GM19395 (cell line): Measurements from ENCODE around the gene TMEM182.

Experiments used
- ATAC-seq: cut with Tn5 transposase; IDR thresholded peaks from one replicate; pipeline ENCODE4 v1.9.1; 2021; ENCODE audit warnings: mild to moderate bottlenecking, moderate library complexity; ENCODE audit not compliant: unreplicated experiment

TMEM182 gene, protein sequence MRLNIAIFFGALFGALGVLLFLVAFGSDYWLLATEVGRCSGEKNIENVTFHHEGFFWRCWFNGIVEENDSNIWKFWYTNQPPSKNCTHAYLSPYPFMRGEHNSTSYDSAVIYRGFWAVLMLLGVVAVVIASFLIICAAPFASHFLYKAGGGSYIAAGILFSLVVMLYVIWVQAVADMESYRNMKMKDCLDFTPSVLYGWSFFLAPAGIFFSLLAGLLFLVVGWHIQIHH

DNA sequence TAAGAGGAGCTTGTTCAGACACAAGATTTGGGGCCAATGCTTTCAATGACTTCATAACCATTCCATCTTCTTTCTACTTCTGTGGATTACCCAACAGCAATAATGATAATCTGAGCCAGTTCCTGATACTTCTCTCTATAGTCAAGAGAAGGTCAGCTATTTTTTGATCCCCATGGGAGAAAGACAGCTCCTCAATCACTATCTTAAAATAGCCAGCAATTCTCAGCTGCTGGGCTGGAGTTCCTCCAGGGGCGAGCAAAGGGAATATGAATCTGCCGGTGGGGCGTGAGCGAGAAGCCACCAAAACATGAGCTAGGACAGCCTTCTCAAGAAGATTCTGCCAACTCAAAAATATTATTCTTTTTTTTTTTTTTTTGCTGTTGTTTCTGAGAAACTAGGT, at the start of gene TMEM182:
Gene TMEM182 (plus strand): TSS at position 269 of the 400 bp plus-strand sequence. CDS start 187 bp downstream, outside the sequence.
- ATAC-seq = no peak

DNA sequence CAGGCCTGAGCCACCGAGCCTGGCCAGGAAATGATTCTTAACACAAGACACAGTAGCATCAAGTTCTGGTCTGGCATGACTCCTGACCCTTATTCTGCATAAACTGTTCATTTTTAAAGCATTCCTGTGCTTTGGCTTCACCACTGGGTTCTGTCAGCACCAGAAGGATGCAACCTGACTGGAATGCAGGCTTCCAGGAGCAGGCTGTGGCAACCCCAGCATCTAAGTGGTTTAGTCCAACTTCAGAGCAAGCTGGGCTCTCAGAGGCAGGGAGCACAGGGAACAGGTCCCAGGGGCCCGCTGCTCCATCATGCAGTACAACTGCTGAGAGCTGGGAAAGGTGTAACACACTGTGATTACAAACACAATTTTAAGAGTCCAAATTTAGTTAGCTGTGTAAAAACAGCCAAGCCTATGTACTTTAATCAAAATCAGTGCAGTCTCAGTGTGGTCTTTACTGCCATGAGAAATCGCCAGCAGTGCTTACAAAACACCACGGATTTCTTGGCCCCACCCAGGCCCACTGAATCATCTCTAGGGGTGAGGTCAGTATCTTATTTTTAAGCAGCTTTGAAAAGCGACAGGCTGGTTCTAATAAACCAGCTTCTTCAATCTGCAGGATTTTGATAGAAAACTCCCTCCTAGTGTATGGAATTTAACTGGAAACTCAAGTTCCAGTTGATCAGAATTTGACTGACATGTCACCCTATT, 44.4 kb upstream of the TMEM182 start:
- no peak for ATAC-seq

DNA sequence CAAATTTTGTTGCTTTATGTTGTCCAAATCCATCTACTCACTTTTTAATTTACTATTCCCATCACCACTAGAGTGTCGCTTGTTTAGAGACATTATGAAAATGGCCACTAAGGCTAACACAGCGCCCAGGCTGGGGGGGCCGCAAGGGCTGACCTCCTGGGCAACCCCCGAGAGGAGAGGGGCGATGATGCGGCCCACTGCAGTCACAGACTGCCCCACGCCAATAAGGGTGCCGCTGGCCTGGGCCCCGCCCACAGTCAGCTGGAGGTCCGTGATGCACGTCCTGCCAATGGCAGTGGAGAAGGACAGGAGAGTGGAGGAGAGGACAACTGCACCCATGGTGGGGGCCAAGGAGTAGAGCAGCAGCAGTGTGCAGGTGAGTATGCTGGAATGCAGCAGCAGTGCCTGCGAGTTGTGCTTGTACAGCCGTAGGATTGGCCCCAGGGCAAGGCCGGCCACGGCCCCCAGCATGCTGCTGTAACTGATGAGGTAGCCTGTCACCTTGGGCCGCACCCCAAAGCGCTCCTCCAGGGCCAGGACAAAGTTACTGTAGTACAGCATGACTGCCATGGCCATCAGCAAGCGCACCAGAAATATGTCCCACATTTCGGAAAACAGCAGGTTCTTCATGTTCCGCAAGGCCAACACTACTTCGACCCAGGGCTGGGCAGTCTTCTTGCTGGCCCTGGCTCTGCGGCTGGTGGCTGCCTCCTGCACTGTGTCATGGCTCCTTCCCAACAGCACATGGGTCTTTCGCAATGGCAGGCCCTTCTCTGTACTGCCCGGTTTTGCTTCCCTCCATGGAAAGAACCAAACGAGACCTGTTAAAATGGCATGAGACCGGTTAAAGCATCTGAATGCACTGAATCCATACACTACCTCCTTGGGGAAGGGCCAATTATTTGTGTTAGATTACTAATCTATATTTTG, 43.2 kb upstream of the TMEM182 start:
- no peak for ATAC-seq

DNA sequence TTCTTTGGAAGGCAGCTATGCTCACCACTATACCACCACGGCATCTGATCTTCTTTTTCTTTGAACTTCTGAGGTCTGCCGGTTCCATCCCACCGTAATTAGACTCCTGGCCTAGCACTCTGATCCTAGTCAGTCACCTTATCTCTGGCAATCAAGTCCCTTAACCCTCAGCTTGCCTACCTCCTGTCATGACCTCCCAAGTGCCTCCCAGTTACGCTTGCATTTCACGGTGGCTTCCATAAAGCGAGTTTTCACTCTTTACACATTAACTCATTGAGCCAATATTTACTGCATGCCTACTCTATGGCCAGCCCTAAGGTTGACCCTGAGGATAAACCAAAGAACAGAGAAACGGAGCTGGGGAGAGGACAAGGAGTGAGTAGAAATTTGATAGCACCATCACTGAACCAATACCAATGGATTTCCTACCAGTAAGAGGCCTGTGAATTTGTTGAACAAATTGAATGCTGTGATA, 37.8 kb upstream of the TMEM182 start:
- no peak for ATAC-seq

DNA sequence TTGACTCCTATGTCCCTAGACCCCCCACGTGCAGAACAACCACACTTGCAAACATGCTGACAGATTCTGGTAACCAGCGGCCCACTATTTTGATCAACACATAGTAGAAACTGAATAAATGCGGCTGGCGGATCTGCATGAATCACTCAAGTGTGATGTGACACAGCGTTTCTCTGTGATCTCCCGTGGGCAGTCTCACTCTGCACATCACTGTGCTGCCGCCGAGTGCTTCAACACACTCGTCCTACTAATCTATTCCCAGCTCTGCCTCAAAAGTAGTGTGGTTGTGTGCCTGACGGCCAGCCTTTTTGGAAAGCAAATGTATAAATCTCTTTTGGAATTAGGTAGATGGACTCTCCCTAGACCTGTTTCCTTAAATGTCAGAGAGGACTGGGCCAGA, 37.3 kb upstream of the TMEM182 start:
- no peak for ATAC-seq

DNA sequence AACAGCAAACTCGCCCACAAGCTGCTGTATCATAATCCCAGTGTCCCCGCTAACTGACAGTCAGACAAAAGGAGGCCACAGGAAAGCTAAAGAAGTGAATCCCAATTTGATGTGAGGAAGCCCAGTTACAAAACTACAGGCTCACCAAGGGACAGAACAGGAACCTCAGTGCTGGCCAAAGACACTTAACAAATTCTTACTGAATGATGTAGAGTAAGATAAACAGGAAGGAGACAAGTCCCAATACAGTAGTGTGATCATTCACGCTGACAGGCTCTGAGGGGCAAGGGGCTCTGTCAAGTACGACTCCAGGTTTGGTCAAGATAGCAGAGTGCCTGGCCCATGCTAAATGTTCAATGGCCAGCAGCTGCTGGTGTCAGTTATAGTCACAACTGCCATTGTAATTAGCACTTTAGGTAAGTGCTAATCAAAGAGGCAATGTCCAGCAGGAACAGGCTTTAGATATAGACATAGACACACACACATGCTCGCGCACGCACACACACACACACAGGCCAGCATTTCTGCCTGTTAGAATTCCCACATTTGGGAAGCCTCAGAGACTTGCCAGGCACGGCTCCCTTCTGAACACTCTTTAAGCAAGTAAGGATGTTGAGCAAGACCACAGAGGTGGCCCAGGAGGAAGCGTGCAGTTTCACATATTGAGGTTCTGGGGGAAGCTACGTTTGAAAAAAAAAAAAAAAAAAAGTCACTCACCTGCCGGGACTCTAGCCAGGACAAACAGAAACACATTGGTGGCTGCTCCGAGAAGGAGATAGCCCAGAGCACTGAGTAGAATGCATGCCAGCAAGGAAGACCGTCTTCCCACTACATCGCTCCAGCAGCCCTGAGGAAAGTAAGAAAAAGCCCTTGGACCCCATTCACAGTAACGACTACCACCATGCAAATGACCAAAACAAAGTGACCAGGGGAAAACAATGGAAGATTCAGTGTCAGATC, 35.4 kb upstream of the TMEM182 start:
- ATAC-seq = no peak

DNA sequence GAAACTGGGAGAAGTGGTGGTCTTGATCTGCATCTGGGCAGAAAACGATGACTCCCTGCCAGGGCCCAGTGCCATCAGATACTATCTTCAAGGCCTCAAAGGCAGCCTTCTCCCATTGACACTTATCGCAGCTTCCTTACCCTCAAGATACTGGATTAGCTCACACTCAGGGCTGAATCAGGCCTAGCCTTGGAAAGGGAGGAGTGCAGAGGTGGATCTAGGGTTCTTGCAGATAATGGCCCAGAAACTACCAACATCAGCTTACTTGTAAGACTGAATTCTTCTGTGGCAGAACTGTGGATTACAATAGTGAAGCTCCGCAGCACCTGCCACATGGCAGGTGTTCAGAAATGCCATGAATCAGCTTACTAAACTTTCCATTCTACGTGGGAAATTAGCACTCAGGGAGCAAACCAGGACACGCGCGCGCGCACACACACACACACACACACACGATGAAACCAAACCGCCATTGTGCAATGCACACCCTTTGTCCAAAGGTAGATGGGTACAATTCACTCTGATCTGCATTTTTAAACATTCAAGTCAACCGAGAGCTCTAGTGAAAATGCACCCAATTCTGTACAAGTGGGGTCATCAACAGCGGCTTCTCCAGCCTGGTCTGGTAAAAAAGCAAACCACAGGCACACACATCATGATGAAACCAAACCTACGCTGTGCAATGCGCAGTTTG, 26.3 kb upstream of the TMEM182 start:
- ATAC-seq = no peak

DNA sequence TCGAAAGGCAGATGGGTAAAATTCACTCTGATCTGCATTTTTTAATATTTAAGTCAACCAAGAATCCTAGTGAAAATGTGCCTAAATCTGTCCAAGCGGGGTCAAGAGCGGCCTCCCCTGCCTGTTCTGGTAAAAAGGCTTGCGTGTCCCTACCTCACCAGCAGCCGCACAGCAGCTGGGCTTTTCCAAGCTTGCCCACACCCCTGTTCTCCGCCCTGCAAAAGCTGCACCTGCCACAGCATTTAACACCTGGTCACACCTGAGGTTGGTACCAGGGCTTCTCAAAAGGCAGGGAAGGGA, 25.8 kb upstream of the TMEM182 start:
- peak; percentile 30 for ATAC-seq

DNA sequence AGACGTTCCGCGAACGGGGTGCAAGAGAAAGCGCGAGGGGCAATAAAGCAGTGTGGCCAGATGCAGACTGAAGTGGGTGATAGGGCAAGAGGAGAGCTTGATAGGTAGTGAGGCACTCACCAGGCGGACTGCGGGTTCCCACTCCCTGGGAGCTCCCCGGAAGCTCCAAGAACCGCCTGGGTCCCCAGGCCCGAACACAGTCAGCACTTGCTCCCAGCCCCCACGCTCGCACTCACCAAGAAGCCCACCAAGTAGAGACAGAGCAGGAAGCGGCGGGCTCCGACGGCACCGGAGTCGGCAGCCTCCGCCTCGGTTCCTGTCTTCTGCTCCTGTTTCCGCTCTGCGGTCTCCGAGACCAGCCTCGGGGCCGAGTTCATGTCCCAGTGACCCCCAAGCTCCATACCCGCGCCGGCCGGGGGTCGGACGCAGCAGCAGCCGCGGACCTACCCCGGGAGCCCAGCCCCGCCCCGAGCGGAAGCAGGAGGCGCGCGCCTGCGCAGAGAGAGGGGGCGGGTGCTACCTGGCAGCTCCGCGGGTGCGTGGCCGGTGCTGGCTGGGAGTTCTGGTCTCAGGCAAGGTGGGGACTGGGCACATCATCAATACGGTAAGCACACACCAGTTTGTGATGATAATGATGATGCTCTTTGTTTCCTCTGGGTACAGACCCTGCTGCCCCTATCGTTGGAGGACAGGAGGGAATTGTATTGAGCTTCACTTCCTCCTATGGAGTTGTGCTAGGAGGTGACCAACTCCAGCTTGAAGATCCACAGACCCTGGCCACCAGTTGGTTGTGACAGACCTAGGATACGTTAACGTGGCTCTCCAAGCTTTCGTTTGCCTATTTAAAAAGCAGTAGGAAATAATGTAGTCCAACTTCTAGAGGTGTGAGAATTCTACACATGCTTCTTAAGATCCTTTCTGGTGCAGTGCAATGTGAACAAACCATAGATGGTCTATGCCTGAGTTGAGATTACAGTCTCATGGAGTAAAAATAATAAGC, 25.1 kb upstream of the TMEM182 start:
- ATAC-seq = peak; percentile 90

DNA sequence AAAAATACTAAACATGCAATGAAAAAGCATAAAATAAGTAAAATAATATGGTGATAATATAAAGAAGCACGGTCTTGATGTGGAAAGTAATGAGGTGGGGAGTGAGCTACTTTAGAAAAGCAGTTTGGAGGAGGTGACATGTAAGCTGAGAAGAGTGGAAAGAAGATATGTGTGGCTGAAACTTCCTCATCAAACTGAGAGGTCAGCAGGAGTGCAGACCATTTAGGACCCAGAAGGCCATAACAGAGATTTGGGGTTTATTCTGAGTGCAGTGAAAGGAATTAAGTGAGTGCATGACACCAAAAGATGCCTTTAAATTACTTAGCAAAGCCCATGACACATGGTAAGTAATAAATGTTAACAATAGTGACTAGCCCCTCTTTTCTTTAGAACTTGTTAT, 24.4 kb upstream of the TMEM182 start:
- ATAC-seq = peak; percentile 46

DNA sequence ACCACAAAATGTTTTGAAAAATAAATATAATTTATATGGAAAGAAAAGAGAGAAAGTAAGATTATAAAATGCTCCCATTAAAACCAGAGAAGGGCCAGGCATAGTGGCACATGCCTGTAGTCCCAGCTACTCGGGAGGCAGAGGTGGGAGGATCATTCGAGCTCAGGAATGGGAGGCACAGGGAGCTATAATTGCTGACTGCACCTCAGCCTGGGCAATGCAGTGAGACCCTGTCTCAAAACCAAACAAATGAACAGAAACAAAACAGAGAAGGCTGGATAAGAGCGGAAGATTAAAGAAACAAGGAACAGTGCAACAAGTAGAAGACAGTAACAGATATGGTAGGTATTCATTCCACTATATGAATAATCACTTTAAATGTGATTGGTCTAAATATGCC, 18.6 kb upstream of the TMEM182 start:
- ATAC-seq = no peak

DNA sequence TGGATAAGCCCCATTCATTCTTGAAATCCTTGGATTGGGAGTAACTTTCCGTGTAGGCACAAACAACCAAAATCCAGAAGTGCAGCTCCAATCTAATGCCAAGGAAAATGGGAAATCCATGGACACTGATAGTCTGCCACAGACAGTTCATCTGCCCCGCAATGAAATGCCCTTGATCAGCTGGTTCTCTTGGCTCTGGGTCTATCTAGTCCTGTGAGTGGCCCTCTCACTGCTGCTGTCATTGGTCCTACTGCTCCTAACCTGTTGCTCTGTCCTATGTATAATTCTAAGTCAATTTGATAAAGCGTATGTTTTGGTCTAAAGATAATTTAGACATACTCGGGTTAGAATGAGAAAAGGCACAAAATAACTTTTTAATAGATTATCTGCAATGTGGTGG, 13.7 kb upstream of the TMEM182 start:
- no peak for ATAC-seq

DNA sequence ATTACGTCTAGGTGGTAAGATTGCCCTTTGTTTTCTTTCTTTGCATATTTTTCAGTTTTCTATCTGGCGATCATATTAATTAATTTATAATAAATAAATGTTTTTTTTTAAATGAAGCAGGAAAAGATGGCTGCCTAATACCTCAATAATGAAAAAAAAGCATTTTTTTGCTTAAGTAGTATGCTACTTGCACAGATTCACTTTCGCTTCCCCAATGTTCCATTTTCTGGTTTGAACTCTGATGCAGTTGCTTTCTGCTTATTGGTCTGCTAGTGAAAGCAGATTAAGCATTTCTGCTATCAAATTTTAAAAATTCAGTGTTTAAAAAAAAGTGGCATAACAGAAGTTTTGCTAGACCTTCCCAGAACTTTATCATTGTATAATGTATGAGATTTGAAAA, 11.9 kb upstream of the TMEM182 start:
- ATAC-seq = peak; percentile 88

DNA sequence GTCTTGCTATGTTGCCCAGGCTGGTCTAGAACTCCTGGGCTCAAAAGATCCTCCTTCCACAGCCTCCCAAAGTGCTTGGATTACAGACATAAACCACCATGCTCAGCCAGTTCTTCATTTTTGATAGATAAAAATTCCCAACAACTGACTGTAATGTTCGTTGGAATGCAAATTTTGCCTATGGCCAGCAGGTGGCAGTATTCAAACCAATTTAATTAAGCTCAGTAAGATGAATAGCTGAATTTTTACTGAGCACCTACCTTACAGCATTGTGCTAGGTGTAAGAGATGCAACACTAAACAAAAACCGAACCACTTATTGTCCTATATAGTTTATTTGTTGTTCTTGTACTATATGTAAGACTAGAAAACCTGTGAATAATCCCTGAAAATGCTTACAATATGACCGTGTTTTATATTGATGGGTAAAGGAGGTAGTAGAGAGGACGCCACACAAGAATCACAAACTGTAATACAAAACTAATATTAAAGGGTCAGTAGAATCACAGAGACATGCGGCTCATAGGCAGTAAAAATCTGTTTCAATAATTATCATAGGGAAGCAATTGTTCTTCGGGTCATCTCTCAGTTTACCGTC, 8.2 kb upstream of the TMEM182 start:
- peak; percentile 50 for ATAC-seq

DNA sequence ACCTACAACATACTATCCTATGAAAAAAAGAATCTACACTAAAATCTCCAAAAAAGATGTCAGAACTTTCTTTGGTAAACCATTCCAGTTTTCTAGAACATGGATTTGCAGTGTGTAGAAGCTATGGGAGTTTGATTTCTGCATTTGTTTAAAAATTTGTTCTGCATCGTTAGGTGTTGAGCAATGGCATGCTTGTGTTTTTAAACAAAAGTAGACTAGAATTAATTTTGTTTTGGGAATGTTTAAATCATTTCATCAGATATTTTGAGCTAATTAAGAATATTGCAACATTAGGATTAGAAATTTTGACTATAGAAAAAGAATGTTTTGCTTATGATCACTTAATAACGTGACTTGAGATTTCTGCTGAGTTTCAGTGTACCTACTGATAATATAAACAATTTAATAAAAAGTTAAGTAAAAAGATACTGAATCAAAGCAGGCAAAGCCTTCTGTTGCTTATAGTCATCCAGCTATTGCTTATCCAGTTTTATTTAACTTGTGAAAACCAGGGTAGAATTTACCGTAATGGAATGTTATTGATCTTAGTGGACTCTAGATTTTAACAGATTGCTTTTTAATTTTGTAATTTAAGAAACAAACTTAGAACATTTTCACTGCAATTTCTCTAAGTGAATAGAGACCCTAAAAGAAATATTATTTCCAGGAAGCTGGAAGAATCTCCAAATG, 7.2 kb upstream of the TMEM182 start:
- no peak for ATAC-seq

DNA sequence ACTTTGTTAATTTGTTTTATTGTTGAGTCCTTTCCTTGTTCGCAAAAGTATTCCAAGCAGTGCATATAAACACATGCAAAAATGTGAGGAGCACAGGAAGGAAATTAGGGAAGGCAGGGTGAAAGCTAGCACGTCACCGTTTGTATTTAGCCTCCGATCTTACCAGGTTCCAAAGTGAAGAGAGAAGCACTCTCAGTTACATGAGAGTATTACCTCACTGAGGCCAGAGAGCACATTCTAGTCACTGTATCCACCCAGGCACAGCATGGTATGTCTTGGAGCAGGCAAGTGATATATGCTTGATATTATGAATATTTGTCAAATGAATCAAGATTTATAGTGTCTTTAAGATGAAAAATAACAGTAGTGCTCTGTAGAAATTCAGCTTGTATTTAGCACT, 6.5 kb upstream of the TMEM182 start:
- ATAC-seq = no peak

DNA sequence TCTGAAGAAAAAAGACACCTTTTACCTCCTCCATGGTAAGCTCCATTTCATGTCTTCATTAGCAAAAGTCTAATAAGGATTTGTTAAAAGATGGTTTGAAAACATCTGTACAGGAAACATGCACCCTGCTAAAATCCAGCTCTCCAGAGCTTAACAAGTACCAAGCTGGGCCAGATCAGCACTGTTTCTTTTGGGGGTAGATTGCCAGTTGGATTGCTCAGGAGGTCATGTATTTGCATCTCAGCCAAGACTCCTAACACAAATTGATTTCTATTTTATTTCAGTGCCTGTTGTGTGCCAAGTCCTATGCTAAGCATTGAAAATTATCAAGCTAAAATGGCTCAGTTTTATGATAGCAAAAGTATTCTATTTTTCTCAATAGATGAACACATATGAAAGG, 3.4 kb upstream of the TMEM182 start:
- ATAC-seq = no peak

DNA sequence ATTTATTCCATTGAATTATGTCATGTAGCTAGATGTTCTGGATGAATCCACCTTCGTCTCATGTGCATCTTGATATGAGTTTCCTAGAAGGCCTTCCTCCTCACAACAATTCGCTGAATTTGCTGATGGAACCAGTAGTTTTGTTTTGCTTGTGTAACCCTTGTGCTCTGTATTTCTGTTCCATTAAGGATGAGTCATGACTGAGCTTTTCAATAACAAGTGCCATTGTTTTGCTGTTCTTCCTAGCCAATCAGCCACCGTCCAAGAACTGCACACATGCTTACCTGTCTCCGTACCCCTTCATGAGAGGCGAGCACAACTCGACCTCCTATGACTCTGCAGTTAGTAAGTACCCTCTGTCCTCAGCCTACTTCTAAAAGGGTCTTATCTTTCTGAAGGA, 2.3 kb downstream of the TMEM182 start:
- no peak for ATAC-seq
